Lung microvascular endothelial cell (primary cell): ENCODE data around the gene C1orf159. TPM values are rescaled to one million over a fixed set of nuclear protein-coding genes. Genes with fewer than 3 reads are reported as not detected.
"Not testable (repeated sequence)": the region's sequence is repeated elsewhere in the genome, so short reads cannot be mapped to it uniquely, and the experiment has no call there.

Source experiments
- DNase-seq, 2 donors: peaks; one replicate each; pipeline versions ENCODE4 v3.0.0 to v3.0.0-alpha.2; 2010; ENCODE audit warnings: low read depth in 2 of 2
- total RNA-seq: library from RNA; depleted of rRNA; stranded (reverse); fragments of >200 nt; gene quantifications from 2 replicates; pipeline ENCODE4 v1.2.1, GENCODE V29; 2014

Gene C1orf159
- total RNA-seq, 1 donor from 2014 or later, result 4.8 TPM

GRCh38 chr1:1118876-1119220 is 3.0 kb upstream of the C1orf159 start:
- no peak for DNase-seq

GRCh38 chr1:1118011-1118875 is 2.4 kb upstream of the C1orf159 start:
- DNase-seq, result no peak

- peak in 1 of 2 donors; percentile 39 for DNase-seq
Observed at GRCh38 chr1:1117469-1117831, 1.6 kb upstream of the C1orf159 start.

- DNase-seq, result peak; percentile 10 to 14
Observed at GRCh38 chr1:1116701-1117468, 996 bp upstream of the C1orf159 start.

- peak in 1 of 2 donors; percentile 12 for DNase-seq
Observed at GRCh38 chr1:1115136-1115785, 628 bp downstream of the C1orf159 start.

- DNase-seq, result no peak
Observed at GRCh38 chr1:1114431-1114830, 1.5 kb downstream of the C1orf159 start.

GRCh38 chr1:1112237-1112985 is 3.5 kb downstream of the C1orf159 start:
- DNase-seq, result no peak

- DNase-seq, result no peak
Observed at GRCh38 chr1:1111516-1112236, 4.2 kb downstream of the C1orf159 start.

- no peak for DNase-seq
Observed at GRCh38 chr1:1110561-1110971, 5.3 kb downstream of the C1orf159 start.

- DNase-seq, result peak in 1 of 2 donors; percentile 20
Observed at GRCh38 chr1:1109743-1110142, 6.1 kb downstream of the C1orf159 start.

GRCh38 chr1:1106510-1107221 is 9.2 kb downstream of the C1orf159 start:
- no peak for DNase-seq

- DNase-seq, result not testable (repeated sequence)
Observed at GRCh38 chr1:1104152-1104551, 11.7 kb downstream of the C1orf159 start.

- no peak for DNase-seq
Observed at GRCh38 chr1:1101503-1101902, 14.4 kb downstream of the C1orf159 start.

GRCh38 chr1:1100296-1100695 is 15.6 kb downstream of the C1orf159 start:
- no peak for DNase-seq

- DNase-seq, result no peak
Observed at GRCh38 chr1:1099506-1100183, 16.2 kb downstream of the C1orf159 start.

GRCh38 chr1:1098681-1099421 is 17.0 kb downstream of the C1orf159 start:
- no peak for DNase-seq

- not testable (repeated sequence) for DNase-seq
Observed at GRCh38 chr1:1096136-1096535, 19.8 kb downstream of the C1orf159 start.

GRCh38 chr1:1094981-1095380 is 20.9 kb downstream of the C1orf159 start:
- no peak for DNase-seq

GRCh38 chr1:1093610-1093943 is 22.3 kb downstream of the C1orf159 start:
- peak in 1 of 2 donors; percentile 23 for DNase-seq
